ENCODE results near the gene LCE1F. TPM values are rescaled to one million over a fixed set of nuclear protein-coding genes. Genes with fewer than 3 reads are reported as not detected.

LCE1F gene
- total and polyA plus RNA-seq, 2 of the 13 experiments (the other 11 are each of a cell fraction or from before 2014, with no cell fraction given): not detected

GRCh38 chr1:152725261-152725660 is 49.7 kb upstream of the LCE1F start:
- intact Hi-C loops (cut with micrococcal nuclease; ENCODE audit: unreplicated experiment): no loop called here
- ATAC-seq (no peak), DNase-seq (ENCODE audit: low spot score) (no peak), FAIRE-seq (no peak)
- in situ Hi-C loops (cut with HindIII; ENCODE audit: extremely low pct_ligation_motif_present, low pct_unique_long_range_greater_than_20kb): no loop called here
- no peak overlapping the region for H3K4me3 ChIP-seq (replicated peaks in 1 of 3; ENCODE audit: insufficient read depth in 1 of 3, low read depth in 2 of 3, low read length in 3 of 3)
- BruUV-seq (replicated peaks): no TSS peak
- TF ChIP-seq MLLT10 (CRISPR knock-in tag; IDR thresholded peaks at IDR 0.05) (no peak), ZNF446 (CRISPR knock-in tag; IDR thresholded peaks at IDR 0.05) (no peak), ZSCAN12 (CRISPR knock-in tag; IDR thresholded peaks at IDR 0.05) (no peak), PRMT3 (CRISPR knock-in tag; IDR thresholded peaks at IDR 0.05; ENCODE audit: borderline replicate concordance, low read depth) (no peak), ZNF737 (CRISPR knock-in tag; IDR thresholded peaks at IDR 0.05; ENCODE audit: borderline replicate concordance) (no peak), KLF13 (CRISPR knock-in tag; IDR thresholded peaks at IDR 0.05) (no peak), SRF (IDR thresholded peaks at IDR 0.05; ENCODE audit: low read depth, low read length) (no peak), SNAPC4 (CRISPR knock-in tag; IDR thresholded peaks at IDR 0.05) (no peak), NCOA5 (CRISPR knock-in tag; IDR thresholded peaks at IDR 0.05) (no peak), DR1 (CRISPR knock-in tag; IDR thresholded peaks at IDR 0.05) (no peak), PBX3 (CRISPR knock-in tag; IDR thresholded peaks at IDR 0.05; ENCODE audit: borderline replicate concordance) (no peak)
- no peaks in the 10 kb centered on the region for H3K9me3 ChIP-seq (ENCODE audit: low read length)
- no peaks in the 10 kb centered on the region for H3K4me1 ChIP-seq (ENCODE audit: insufficient read depth, low read length)
- CTCF ChIA-PET (ENCODE audit: low intra/inter-chr PET ratio, low total read pairs): no interaction called here
- H3K36me3 ChIP-seq (replicated peaks in 1 of 2; ENCODE audit: control insufficient read depth in 1 of 2, insufficient read depth in 2 of 2, low read length in 2 of 2): no peaks in the 10 kb centered on the region
- no peaks in the 10 kb centered on the region for H3K79me2 ChIP-seq (ENCODE audit: insufficient read depth, low read length)
- no peaks in the 10 kb centered on the region for H4K20me1 ChIP-seq (ENCODE audit: insufficient read depth, low read length)
- no peaks in the 10 kb centered on the region for H3K27me3 ChIP-seq (ENCODE audit: control insufficient read depth in 1 of 2, insufficient read depth in 2 of 2, low read length in 2 of 2)
- no peak overlapping the region for H2AFZ ChIP-seq (ENCODE audit: low read length)
- POLR2A ChIA-PET: no interaction called here
- H3K9ac ChIP-seq (ENCODE audit: insufficient read depth, low read depth, low read length): no peak overlapping the region
- no peak overlapping the region for H3K4me2 ChIP-seq (ENCODE audit: low read depth, low read length)
- H3K27ac ChIP-seq (ENCODE audit: extremely low read length, insufficient read depth, low read length): no peak overlapping the region

Measured in HepG2 (cell line).